GM18508 (cell line): ENCODE results near the gene SMG1.
"Not testable (repeated sequence)": the region's sequence is repeated elsewhere in the genome, so short reads cannot be mapped to it uniquely, and the experiment has no call there.

ENCODE experiments used
- ATAC-seq: cut with Tn5 transposase; IDR thresholded peaks from one replicate; pipeline ENCODE4 v1.9.1; 2021; ENCODE audit warnings: moderate number of reproducible peaks; ENCODE audit not compliant: insufficient read depth, unreplicated experiment

Gene SMG1

DNA sequence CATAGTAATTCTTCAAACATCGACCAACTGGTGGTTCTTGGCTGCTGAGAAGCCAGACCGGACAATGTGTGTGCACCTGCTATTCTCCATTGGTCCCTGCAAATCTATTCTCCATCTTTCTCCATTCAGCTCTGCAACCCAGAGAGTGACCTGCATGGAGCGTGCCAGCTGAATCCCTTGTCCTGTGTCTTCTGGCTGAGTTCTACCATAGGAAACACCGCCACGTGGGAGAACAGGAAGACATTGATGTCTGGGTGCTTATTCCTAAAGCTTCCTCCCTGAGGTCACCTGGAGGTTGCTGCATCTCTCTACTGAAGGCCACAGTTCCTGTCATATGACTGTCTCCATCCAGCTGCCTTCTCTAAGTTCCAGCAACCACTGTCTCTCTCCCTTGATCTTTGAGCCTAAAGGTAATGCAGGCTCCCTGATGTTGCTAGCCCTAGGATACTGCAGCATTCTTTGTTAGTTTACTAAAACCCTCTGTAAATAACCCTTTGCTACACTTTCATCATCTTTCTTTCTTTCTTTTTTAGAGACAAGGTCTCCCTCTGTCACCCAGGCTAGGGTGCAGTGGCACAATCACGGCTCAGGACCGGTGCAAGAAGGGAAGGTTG lies 10.6 kb upstream of the SMG1 start:
- ATAC-seq, result no peak

DNA sequence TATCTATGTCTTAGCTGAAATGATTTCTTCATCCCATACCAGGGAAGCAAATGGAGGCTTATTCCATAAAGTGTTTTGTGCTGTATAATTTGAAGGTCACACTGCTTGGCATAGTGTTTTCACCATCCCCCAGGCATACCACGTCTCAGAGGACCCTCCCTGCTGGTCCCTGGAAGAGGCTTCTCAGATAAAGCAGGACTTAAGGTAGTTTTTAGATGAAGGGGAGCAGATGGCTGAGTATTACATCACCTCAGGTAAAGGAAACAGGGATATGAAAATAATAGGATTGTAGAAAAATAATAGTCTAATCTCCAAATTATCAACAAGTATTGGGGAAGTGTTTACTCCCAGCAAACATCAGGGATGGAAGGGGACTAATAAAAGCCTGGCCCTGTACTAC lies 7.3 kb upstream of the SMG1 start:
- ATAC-seq, result no peak

DNA sequence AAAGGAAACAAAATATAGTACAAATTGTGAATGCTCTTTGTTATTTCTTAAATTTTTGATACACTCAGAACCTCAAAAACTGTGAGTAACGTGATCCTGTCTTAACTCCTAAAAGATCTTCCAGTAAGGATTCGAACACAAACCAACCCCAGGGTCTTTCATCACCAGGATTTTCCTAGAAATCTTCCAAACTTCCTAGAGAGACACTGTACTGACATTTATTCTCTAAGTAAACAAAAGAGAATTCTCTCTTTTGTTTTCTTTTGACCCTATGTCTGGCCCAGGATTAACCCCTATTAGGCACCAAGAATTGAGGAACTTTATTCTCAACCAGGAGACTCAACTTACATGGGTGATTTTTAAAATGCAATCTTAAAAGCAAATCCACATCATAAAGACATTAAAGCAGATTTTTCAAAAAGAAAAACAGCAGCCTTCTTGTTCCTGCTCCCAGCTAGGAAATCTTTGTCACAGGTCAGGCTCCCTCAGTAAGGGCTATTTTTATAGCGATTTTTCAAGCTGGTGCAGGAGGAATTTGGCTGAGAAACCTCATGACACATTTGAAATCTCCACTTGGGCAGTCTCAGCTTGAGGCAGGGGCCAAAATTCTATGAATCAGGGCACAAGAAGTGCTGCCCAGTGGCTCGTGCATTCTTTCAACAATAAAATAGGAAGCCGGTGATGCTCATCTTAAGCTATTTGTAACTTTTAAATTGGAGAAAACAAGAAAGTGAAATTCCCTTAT lies 6.2 kb upstream of the SMG1 start:
- ATAC-seq, result no peak

DNA sequence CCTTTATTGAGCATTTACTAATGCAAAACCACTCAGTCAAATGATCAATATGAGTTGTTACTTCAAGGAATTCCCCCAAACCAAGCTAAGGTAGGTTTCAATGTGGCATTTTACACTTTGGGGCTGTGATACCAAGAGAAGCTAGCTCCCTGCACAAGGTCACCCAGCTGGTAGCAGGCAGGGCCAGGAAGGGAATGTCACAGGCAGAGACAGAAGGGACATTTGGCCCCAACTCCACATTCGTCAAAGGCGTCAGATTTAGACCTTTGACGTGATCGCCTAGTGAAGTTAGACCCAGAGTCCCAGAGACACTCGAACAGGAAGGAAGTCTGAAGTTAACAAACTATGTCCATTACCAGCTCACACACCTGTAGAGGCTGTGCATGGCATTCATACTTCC lies 5.5 kb upstream of the SMG1 start:
- ATAC-seq, result no peak

DNA sequence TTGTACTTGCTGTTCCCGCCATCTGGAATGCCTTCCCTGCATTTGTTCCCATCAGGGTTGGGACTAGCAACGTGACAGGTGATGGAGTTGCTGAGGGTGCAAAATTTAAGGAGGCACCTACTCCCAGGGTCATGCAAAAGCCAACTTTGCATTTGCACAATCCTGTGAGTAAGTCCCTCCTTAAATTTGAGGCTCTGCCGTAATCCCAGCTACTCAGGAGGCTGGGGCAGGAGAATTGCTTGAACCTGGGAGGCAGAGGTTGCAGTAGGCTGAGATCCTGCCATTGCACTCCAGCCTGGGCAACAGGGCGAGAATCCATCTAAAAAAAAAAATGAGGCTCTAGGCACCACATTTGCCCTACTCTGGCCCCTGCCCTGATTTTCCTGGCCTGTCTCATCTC lies 3.9 kb upstream of the SMG1 start:
- not testable (repeated sequence) for ATAC-seq

DNA sequence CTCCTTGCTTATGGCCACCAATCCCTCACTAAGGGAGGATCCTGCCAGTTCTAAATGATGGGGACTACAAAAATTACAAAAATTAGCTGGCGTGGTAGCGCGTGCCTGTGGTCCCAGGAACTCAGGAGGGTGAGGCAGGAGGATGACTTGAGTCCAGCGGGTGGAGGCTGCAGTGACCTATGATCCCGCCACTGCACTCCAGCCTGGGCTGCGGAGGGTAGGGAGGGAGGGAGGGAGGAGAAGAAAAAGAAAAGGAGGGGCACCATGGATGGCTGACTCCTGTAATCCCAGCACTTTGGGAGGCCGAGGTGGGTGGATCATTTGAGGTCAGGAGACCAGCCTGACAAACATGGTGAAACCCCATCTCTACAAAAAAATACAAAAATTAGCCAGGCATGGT lies 1.9 kb upstream of the SMG1 start:
- not testable (repeated sequence) for ATAC-seq

DNA sequence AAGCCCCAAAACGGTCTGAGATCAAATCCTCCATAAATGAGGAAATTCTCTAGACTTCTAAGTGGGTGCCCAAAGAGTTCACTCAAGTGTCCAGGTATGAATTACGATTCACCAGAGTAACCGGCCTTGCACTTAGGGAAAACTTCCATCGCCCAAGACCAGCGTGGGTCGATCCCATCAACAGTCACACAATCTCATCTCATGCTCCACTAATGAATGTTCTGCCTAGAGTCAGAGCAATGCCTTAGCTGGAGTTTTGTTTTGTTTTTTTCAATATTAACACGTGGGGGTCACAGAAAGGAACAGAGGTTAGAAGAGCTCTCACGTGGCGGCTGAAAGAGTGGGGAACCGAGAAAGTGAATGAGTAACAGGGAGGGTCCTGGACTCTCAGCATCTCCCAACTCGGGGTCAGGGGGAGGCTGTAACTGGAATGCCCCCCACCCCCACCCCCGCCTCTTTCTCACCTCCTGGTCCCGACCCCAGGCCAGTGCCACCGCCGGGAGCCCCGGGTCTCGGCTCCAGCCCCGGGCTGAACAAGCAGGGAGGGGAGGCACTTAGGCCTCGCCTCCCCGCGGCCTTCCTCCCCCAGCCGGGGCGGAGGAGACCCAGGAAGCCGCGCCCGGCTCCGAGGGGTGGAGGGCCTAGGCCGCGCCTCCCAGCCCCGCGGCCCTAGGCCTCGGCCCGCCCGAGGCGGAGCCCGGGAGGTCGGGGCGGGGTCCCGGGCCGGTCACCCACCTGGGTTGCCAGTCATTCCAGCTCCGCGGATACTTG lies 808 bp downstream of the SMG1 start:
- ATAC-seq, result peak; percentile 20

DNA sequence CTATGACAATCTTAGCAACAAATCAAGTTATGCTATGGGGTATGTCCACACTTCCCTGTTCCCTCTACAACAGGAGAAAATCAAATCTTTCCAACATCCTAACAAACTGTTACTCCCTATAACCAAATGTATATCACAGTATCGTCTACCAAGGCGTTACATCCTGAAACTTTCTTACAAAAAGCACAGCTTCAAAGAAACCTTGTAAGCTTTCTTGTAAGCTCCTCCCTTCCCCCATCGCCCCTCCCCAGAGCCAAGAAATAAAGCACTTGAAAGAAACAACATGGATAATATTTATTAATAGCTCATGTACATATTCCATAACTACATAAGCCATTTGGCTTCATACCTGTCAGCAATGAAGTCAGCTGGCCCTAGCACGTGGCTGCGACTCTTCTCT lies 2.3 kb downstream of the SMG1 start:
- not testable (repeated sequence) for ATAC-seq

DNA sequence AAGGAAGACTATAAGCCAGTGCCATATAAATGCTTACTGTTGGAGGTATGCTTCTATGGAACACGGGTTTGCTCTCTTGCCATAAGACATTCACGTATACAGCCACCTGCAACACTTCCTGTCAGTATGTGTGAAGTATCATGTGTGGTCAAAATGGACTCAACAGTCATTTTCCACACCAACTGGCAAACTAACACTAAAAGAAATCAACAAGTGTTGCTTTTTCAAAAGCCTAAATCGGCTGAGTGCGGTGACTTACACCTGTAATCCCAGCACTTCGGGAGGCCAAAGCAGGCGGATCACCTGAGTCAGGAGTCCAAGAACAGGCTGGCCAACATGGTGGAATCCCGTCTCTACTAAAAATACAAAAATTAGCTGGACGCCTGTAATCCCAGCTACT lies 3.1 kb downstream of the SMG1 start:
- not testable (repeated sequence) for ATAC-seq

DNA sequence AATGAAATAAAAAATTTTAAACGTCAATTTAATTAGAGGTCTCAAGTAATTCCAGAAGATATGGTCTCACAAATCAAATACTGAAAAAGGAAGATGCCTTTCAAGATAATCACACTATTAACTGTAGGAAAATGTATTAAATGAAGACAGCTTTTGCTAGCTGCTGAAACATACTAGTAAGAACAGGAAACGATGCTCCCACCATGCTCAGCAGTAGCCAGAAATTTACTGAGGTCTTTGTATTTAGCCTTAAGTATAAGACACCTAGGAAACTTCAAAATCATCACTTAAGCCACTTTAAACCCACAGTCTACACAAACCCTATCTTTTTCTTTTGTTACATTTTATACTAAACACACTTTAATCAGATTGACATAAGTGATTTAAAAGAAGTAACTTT lies 16.6 kb downstream of the SMG1 start:
- not testable (repeated sequence) for ATAC-seq

DNA sequence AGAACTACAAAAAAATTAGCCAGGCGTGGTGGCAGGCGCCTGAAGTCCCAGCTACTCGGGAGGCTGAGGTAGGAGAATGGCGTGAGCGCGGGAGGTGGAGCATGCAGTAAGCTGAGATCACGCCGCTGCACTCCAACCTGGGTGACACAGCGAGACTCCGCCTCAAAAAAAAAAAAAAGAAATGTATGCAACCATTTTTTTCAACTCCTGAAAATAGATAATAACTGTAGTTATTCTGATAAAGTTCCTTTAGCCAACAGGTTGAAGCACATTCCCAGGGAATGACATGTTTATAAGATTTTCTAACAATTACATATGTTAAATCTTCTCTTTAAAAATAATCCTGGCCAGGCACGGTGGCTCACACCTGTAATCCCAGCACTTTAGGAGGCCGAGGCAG lies 17.5 kb downstream of the SMG1 start:
- not testable (repeated sequence) for ATAC-seq

DNA sequence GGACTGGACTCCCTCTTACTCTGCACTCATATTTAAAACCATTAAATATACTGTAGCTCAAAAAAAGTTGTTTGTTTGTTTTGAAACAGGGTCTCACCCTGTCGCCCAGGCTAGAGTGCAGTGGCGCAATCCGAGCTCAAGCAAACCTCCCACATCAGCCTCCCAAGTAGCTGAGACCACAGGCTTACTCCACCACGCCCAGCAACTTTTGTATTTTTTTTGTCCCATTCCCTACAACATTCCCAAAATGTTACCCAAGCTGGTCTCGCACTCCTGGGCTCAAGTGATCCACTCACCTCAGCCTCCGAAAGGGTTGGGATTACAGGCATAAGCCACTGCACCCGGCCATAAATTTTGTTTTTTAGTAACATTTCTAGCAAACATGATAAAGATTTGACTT lies 23.4 kb downstream of the SMG1 start:
- ATAC-seq, result not testable (repeated sequence)

DNA sequence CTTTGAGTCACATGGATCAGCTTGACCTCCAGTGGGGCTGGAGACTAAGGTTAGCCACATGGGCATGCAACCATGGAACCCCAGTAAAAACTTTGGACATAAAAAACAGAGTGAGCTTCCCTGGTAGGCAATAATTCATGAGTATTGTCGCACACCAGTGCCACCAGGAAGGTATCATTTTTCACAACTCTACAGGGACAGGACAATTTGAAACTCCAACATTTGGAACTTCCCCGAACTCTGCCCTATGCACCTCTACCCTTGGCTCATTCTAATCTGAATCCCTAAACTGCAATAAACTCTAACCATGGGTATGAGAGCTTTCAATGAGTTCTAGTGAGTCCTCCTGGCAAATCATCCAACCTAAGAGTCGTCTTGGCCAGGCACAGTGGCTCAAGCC lies 24.2 kb downstream of the SMG1 start:
- not testable (repeated sequence) for ATAC-seq

DNA sequence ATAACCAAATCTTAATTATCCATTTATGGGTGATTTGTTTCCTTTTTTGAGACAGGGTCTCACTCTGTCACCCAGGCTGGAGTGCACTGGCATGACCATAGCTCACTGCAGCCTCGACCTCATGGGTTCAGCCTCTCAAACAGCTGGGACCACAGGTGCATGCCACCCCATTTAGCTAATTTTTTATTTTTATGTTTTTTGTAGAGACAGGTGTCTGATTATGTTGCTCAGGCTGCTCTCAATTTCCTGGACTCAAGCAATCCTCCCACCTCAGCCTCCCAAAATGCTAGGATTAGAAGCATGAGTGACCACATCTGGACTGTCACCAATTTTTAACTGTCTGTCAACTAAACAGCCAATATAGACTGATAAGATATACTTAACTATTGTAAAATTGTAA lies 25.0 kb downstream of the SMG1 start:
- ATAC-seq, result not testable (repeated sequence)

DNA sequence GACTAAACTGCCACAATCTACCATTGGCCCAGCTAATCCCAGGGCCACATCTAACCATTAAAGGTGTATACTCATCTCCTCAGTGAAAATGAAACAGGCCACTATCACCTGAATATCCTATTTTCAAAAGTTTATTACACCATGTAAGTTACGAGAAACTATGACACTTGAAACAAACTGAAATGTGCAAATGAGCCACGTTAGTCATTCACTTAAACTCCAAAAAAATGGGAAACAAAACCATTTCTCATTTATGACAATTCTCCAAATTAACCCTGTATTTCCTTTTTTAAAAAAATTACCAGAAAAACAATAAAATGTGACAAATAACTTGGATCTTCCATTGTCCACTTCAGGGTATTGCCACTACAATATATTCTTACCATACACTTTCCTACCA lies 41.8 kb downstream of the SMG1 start:
- not testable (repeated sequence) for ATAC-seq

DNA sequence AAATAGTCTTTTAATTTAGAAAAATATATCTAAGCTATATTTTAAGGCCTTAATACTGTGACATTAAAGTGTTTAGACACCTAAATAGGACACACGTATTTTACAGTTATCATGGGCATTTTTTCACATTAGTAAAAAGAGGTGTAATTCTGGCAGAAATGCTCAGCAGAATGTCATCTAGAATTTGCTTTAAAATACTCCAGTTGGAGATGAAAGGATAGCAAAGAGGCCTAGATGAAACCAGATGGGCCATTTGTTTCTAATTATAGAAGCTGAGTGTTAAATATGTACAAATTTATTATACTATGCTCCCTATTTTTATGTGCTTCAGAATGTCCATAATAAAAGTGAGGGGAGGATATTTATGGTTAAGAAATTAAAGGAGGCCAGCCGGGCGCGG lies 48.5 kb downstream of the SMG1 start:
- ATAC-seq, result not testable (repeated sequence)

DNA sequence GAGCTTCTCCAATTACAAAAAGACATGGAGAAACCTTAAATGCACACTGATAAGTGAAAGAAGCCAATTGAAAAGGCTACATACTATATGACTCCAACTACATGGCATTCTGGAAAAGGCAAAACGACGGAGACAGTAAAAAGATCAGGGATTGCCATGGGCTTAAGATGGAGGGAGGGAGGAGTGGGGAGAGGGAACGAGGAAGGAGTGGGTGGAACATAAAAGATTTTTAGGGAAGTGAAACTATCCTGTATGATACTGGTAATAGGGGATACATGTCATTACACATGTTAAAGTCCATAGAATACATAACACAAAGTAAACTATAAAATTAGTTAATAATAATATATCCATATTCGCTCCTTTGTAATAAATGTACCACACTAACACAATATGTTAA lies 48.9 kb downstream of the SMG1 start:
- ATAC-seq, result not testable (repeated sequence)

DNA sequence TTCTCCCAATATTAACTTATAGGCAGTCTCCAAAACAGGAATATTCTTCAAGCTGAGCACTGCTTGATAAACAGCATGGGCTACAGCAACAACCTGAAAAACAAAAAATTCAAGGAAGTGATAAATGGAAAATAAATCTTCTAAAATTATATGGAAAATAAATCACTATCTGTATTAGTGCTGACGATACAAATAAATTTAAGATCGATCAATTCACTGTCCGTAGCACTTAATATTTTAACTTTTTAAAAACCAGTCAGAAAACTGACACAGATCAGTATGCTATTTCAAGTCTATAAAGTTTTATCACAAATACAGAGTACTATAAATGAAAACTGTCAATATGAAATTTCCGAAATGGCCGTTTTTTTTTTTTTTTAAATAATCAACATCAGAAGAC lies 49.9 kb downstream of the SMG1 start:
- not testable (repeated sequence) for ATAC-seq

DNA sequence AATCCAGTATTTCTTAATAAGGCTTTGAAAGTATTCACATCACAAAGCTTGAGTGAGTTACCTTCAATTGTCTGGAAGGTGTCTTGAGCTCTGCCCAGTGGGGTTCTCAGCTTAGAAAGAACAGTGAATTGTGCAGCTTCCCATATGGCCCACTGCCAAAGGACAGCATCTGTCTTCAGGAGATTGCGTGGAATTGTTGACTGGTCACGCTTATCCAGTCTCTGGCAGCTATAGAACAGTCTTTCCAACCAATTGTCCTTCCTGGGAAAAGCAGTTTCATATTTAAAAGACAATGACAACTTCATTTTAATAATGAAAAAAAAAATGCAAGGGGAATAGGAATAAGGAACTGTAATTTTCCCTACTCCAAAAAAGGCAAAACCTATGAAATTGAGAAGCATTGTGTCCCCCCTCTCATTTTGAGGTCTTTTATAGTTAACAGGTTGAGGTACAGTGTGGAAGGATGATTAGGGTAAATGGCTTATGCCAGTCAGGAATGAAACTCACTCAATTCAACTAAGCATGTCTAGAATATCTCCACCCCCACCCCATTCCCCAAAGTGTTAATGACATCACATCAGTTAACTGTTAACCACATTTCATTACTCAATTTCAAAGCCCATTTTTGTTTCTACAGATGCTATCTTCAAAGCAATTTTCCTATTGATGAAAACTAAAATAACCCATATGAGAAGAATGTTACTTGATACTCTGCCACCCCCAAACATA lies 57.0 kb downstream of the SMG1 start:
- ATAC-seq, result not testable (repeated sequence)

DNA sequence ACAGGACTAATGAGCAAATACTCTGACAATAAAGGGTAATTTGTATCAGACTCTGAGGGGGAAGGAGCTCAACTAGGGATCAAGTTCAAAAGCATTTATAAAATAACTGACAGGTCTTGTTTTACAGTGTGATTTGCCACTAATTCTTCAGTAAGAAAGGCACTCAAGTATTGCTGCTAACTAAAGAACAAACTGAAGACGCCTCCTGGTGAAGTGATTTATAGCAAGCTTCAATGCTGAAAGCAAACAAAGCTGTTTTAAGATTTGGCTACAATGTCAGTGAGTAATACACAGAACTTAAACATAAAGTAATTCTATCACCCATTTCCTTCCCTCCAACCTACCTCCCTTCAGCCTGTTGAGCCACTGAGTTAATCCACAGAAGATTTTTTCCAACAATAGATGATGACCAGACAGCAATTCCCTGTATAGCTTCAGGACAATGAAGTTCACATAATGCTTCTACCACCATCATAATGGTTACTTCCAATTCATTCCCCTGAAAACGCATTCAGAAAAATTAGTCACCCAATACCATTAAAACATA lies 59.9 kb downstream of the SMG1 start:
- not testable (repeated sequence) for ATAC-seq
